HepG2 (cell line): ENCODE data around the gene CCDC116. TPM values are rescaled to one million over a fixed set of nuclear protein-coding genes. Genes with fewer than 3 reads are reported as not detected.

Source experiments
- ATAC-seq: fragments of 200-7000 bp; cut with Tn5 transposase; 3 replicates; pipeline ENCODE4 v1.9.1; 2020; ENCODE audit warnings: mild to moderate bottlenecking, moderate library complexity
- BruUV-seq: library from RNA; stranded (reverse); fragments of 400-500 nt; replicated peaks from 2 replicates; lab custom pipeline; 2021; lab: Mats Ljungman, UMichigan
- CTCF ChIA-PET: fragments of 300-600 bp; formaldehyde crosslinking; extraction: SDS; loops from one replicate; lab custom pipeline; 2021; ENCODE audit warnings: low total read pairs, inconsistent platforms, low intra/inter-chr PET ratio; lab: Yijun Ruan, JAX
- POLR2A ChIA-PET: fragments of 350-600 bp; sonication (Branson Sonifier 250); formaldehyde crosslinking; loops from one replicate; lab custom pipeline; 2020; ENCODE audit warnings: antibody characterized with exemption, inconsistent platforms; lab: Yijun Ruan, JAX
- DNase-seq: peaks from one replicate; pipeline ENCODE4 v3.0.0-alpha.2; 2015; ENCODE audit warnings: low spot score
- FAIRE-seq: peaks from 3 replicates; lab custom pipeline; 2011; peaks lifted over from hg19 to GRCh38; lab: Jason Lieb, UNC
- H2AFZ ChIP-seq: one replicate; pipeline ENCODE4 v1.6.1; 2011; ENCODE audit warnings: low read length, inconsistent platforms
- H3K27ac ChIP-seq: fragments of 300-600 bp; 3 replicates; pipeline ENCODE4 v1.8.0; 2011; ENCODE audit warnings: mixed run types, mild to moderate bottlenecking, mixed read lengths, low read length, inconsistent platforms; ENCODE audit not compliant: insufficient read depth; ENCODE audit errors: extremely low read length
- H3K27me3 ChIP-seq, 2 experiments: fragments of 200-600 bp in 1 of 2; 2 replicates in 1 of 2; 3 replicates in 1 of 2; pipeline versions ENCODE4 v1.6.0 to v1.8.0; 2011; ENCODE audit warnings: low read length in 2 of 2, mild to moderate bottlenecking in 2 of 2, moderate library complexity in 2 of 2, inconsistent platforms in 1 of 2; ENCODE audit not compliant: insufficient read depth in 2 of 2, control insufficient read depth in 1 of 2
- H3K36me3 ChIP-seq, 2 experiments: fragments of 200-600 bp in 1 of 2; replicated peaks in 1 of 2; 2 replicates in 1 of 2; 3 replicates in 1 of 2; pipeline versions ENCODE4 v1.5.1 to v1.8.0; 2011; ENCODE audit warnings: low read length in 2 of 2, inconsistent platforms in 1 of 2; ENCODE audit not compliant: insufficient read depth in 2 of 2, control insufficient read depth in 1 of 2
- H3K4me1 ChIP-seq: 2 replicates; pipeline ENCODE4 v1.5.1; 2012; ENCODE audit warnings: low read length, inconsistent platforms; ENCODE audit not compliant: insufficient read depth
- H3K4me2 ChIP-seq: 2 replicates; pipeline ENCODE4 v1.6.0; 2011; ENCODE audit warnings: low read depth, low read length, inconsistent platforms
- H3K4me3 ChIP-seq, 3 experiments: fragments of 200-600 bp in 1 of 3; sonication (generic), shearing (Covaris generic) in 1 of 3; replicated peaks in 1 of 3; 2 replicates each; pipeline ENCODE4 v1.5.1; 2011 to 2016; ENCODE audit warnings: low read length in 3 of 3, inconsistent platforms in 2 of 3, low read depth in 2 of 3, mild to moderate bottlenecking in 2 of 3, control low read depth in 1 of 3, mixed read lengths in 1 of 3; ENCODE audit not compliant: insufficient read depth in 1 of 3
- H3K79me2 ChIP-seq: one replicate; pipeline ENCODE4 v1.6.1; 2011; ENCODE audit warnings: low read length, inconsistent platforms; ENCODE audit not compliant: insufficient read depth
- H3K9ac ChIP-seq: 2 replicates; pipeline ENCODE4 v1.6.0; 2011; ENCODE audit warnings: mild to moderate bottlenecking, low read depth, low read length, inconsistent platforms; ENCODE audit not compliant: insufficient read depth
- H3K9me3 ChIP-seq: 2 replicates; pipeline ENCODE4 v1.5.1; 2012; ENCODE audit warnings: mild to moderate bottlenecking, low read length
- H4K20me1 ChIP-seq: 2 replicates; pipeline ENCODE4 v1.6.0; 2011; ENCODE audit warnings: inconsistent platforms, mild to moderate bottlenecking, low read length, moderate library complexity; ENCODE audit not compliant: insufficient read depth
- EEA1 ChIP-seq: sonication (generic); formaldehyde crosslinking; IDR thresholded peaks from 2 replicates; pipeline ENCODE4 v1.5.1; 2020; ENCODE audit warnings: mild to moderate bottlenecking, missing genetic modification reagents, borderline replicate concordance
- KLF13 ChIP-seq: sonication (generic); formaldehyde crosslinking; IDR thresholded peaks from 2 replicates; pipeline ENCODE4 v1.4.0; 2020; ENCODE audit warnings: mild to moderate bottlenecking, missing genetic modification reagents
- MIER2 ChIP-seq: IDR thresholded peaks from 2 replicates; pipeline ENCODE4 v1.6.1; 2016; ENCODE audit warnings: missing biosample characterization, missing genetic modification reagents
- NBN ChIP-seq: fragments of 450-650 bp; conservative IDR thresholded peaks from 2 replicates; pipeline ENCODE4 v1.6.1; 2017
- REPIN1 ChIP-seq: sonication (generic); formaldehyde crosslinking; IDR thresholded peaks from 2 replicates; pipeline ENCODE4 v1.8.0; 2022; ENCODE audit warnings: missing genetic modification reagents, low read depth, mild to moderate bottlenecking, borderline replicate concordance
- RFXANK ChIP-seq: IDR thresholded peaks from 2 replicates; pipeline ENCODE4 v1.6.1; 2016
- SIN3B ChIP-seq: fragments of 150-350 bp; IDR thresholded peaks from 2 replicates; pipeline ENCODE4 v1.6.1; 2014; ENCODE audit warnings: low read length
- SOX5 ChIP-seq: IDR thresholded peaks from 2 replicates; pipeline ENCODE4 v1.6.1; 2016; ENCODE audit warnings: borderline replicate concordance
- ZBTB3 ChIP-seq: sonication (generic); formaldehyde crosslinking; IDR thresholded peaks from 2 replicates; pipeline ENCODE4 v1.4.0; 2020; ENCODE audit warnings: low read depth, mild to moderate bottlenecking, moderate library complexity, missing genetic modification reagents, borderline replicate concordance
- ZNF326 ChIP-seq: sonication (generic); formaldehyde crosslinking; IDR thresholded peaks from 2 replicates; pipeline ENCODE4 v1.4.0; 2020; ENCODE audit warnings: missing genetic modification reagents, borderline replicate concordance
- ZNF674 ChIP-seq: sonication (generic); formaldehyde crosslinking; IDR thresholded peaks from 2 replicates; pipeline ENCODE4 v1.5.0; 2020; ENCODE audit warnings: low read depth, mild to moderate bottlenecking, missing genetic modification reagents
- ZSCAN30 ChIP-seq: sonication (generic); formaldehyde crosslinking; IDR thresholded peaks from 2 replicates; pipeline ENCODE4 v1.5.0; 2020; ENCODE audit warnings: mild to moderate bottlenecking, missing genetic modification reagents
- WGBS: methylation state at CpG from one replicate; pipeline ENCODE4 v1.1.6; 2017; ENCODE audit warnings: low lambda C conversion rate; 5-methylcytosine and 5-hydroxymethylcytosine counted together
- in situ Hi-C: cut with HindIII; loops from 2 replicates; pipeline ENCODE4 v1.10.0; 2017; ENCODE audit warnings: low pct_unique_long_range_greater_than_20kb; ENCODE audit not compliant: extremely low pct_ligation_motif_present
- intact Hi-C: fragments of 100-400 bp; cut with micrococcal nuclease; formaldehyde crosslinking; loops from one replicate; pipeline ENCODE4 v1.10.0; 2022; ENCODE audit not compliant: unreplicated experiment
- polyA plus RNA-seq, 8 experiments: library from polyadenylated mRNA; depleted of rRNA in 3 of 8; stranded (reverse) in 7 of 8; unstranded in 1 of 8; fragments of >200 nt; fragmentation: Illumina TruSeq in 4 of 8; extraction: Trizol in 4 of 8; gene quantifications; 2 replicates each; pipeline versions ENCODE4 v1.2.1 to v1.2.3, GENCODE V29; 2011 to 2016; ENCODE audit warnings: low read depth in 4 of 8, missing spikeins in 1 of 8, mixed read lengths in 1 of 8; ENCODE audit not compliant: insufficient read depth in 1 of 8
- total RNA-seq, 5 experiments: library from RNA; depleted of rRNA; stranded (reverse); fragments of >200 nt; fragmentation: Illumina TruSeq; extraction: Trizol; gene quantifications; 2 replicates each; pipeline ENCODE4 v1.2.3, GENCODE V29; 2016; ENCODE audit warnings: low read depth in 1 of 5
- TF ChIP-seq, protein P1 (sequence below): sonication (generic); formaldehyde crosslinking; IDR thresholded peaks from 2 replicates; pipeline ENCODE4 v1.5.0; 2020; ENCODE audit warnings: mild to moderate bottlenecking, missing genetic modification reagents, borderline replicate concordance
- TF ChIP-seq, protein P2 (sequence below): sonication (generic); formaldehyde crosslinking; IDR thresholded peaks from 2 replicates; pipeline ENCODE4 v1.4.0; 2020; ENCODE audit warnings: mild to moderate bottlenecking, low read depth, missing genetic modification reagents
- TF ChIP-seq, protein P3 (sequence below): sonication (generic); formaldehyde crosslinking; IDR thresholded peaks from 2 replicates; pipeline ENCODE4 v1.5.1; 2020; ENCODE audit warnings: mild to moderate bottlenecking, missing genetic modification reagents, borderline replicate concordance

The CCDC116 gene
- total and polyA plus RNA-seq, 2 of the 13 experiments (the other 11 are each of a cell fraction or from before 2014, with no cell fraction given) = 0.15 to 0.33 TPM

DNA sequence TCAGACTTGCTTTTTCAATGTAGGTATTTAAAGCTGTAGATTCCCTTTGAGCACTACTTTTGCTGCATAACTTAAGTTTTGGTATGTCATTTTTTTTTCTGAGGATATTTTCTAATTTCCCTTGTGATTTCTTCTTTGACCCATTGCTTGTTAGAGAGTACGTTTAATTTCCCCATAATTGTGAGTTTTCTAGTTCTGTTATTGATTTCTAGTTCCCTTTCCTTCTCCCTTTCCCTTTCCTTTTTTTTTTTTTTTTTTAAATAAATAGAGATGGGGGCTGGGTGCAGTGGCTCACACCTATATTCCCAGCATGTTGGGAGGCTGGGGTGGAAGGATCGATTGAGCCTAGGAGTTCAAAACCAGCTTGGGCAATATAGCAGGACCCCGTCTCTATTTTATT is 34.3 kb upstream of the CCDC116 start:
- Histone ChIP-seq H3K79me2 (peaks cover 81% of the 10 kb centered on the region), H3K4me3 (no peak overlapping the region), H3K4me2 (no peak overlapping the region), H3K27me3 (no peaks in the 10 kb centered on the region), H3K36me3 (peaks cover 13 to 66% of the 10 kb centered on the region in 2 experiments; a peak in 4 of 5 replicates), H3K9ac (no peak overlapping the region), H3K27ac (no peak overlapping the region), H2AFZ (no peak overlapping the region), H3K4me1 (no peaks in the 10 kb centered on the region), H3K9me3 (no peaks in the 10 kb centered on the region), H4K20me1 (peaks cover 28% of the 10 kb centered on the region)
- ATAC-seq (no peak), DNase-seq (no peak), FAIRE-seq (no peak)
- ChIA-PET CTCF (no interaction called here), POLR2A (no interaction called here)
- in situ Hi-C loops (no loop called here), intact Hi-C loops (no loop called here)
- 99% methylated on average over 3 of the region's 3 CpGs for WGBS
- BruUV-seq = no TSS peak
- no peak for TF ChIP-seq ZBTB3
- no peak for TF ChIP-seq RFXANK (CRISPR knock-in tag)
- TF ChIP-seq EEA1 (CRISPR knock-in tag) = no peak
- TF ChIP-seq, protein P1, sequence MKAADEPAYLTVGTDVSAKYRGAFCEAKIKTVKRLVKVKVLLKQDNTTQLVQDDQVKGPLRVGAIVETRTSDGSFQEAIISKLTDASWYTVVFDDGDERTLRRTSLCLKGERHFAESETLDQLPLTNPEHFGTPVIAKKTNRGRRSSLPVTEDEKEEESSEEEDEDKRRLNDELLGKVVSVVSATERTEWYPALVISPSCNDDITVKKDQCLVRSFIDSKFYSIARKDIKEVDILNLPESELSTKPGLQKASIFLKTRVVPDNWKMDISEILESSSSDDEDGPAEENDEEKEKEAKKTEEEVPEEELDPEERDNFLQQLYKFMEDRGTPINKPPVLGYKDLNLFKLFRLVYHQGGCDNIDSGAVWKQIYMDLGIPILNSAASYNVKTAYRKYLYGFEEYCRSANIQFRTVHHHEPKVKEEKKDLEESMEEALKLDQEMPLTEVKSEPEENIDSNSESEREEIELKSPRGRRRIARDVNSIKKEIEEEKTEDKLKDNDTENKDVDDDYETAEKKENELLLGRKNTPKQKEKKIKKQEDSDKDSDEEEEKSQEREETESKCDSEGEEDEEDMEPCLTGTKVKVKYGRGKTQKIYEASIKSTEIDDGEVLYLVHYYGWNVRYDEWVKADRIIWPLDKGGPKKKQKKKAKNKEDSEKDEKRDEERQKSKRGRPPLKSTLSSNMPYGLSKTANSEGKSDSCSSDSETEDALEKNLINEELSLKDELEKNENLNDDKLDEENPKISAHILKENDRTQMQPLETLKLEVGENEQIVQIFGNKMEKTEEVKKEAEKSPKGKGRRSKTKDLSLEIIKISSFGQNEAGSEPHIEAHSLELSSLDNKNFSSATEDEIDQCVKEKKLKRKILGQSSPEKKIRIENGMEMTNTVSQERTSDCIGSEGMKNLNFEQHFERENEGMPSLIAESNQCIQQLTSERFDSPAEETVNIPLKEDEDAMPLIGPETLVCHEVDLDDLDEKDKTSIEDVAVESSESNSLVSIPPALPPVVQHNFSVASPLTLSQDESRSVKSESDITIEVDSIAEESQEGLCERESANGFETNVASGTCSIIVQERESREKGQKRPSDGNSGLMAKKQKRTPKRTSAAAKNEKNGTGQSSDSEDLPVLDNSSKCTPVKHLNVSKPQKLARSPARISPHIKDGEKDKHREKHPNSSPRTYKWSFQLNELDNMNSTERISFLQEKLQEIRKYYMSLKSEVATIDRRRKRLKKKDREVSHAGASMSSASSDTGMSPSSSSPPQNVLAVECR = no peak
- TF ChIP-seq ZNF674 (CRISPR knock-in tag) = no peak
- TF ChIP-seq ZSCAN30 = no peak
- TF ChIP-seq ZNF326 (CRISPR knock-in tag) = no peak
- no peak for TF ChIP-seq MIER2 (CRISPR knock-in tag)
- TF ChIP-seq REPIN1 = no peak
- TF ChIP-seq, protein P2, sequence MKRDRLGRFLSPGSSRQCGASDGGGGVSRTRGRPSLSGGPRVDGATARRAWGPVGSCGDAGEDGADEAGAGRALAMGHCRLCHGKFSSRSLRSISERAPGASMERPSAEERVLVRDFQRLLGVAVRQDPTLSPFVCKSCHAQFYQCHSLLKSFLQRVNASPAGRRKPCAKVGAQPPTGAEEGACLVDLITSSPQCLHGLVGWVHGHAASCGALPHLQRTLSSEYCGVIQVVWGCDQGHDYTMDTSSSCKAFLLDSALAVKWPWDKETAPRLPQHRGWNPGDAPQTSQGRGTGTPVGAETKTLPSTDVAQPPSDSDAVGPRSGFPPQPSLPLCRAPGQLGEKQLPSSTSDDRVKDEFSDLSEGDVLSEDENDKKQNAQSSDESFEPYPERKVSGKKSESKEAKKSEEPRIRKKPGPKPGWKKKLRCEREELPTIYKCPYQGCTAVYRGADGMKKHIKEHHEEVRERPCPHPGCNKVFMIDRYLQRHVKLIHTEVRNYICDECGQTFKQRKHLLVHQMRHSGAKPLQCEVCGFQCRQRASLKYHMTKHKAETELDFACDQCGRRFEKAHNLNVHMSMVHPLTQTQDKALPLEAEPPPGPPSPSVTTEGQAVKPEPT (CRISPR knock-in tag) = no peak
- no peak for TF ChIP-seq SIN3B
- no peak for TF ChIP-seq SOX5 (CRISPR knock-in tag)
- TF ChIP-seq NBN = no peak
- no peak for TF ChIP-seq KLF13 (CRISPR knock-in tag)
- TF ChIP-seq, protein P3, sequence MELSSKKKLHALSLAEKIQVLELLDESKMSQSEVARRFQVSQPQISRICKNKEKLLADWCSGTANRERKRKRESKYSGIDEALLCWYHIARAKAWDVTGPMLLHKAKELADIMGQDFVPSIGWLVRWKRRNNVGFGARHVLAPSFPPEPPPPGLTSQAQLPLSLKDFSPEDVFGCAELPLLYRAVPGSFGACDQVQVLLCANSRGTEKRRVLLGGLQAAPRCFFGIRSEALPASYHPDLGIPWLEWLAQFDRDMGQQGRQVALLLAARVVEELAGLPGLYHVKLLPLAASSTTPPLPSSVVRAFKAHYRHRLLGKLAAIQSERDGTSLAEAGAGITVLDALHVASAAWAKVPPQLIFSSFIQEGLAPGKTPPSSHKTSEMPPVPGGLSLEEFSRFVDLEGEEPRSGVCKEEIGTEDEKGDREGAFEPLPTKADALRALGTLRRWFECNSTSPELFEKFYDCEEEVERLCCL = no peak
